NCI-H1048 (cell line): Measurements from ENCODE around the gene ANKH.
A peak's percentile ranks its signal among the peaks of the same experiment; 100 is the strongest.
"Not testable (repeated sequence)": the region's sequence is repeated elsewhere in the genome, so short reads cannot be mapped to it uniquely, and the experiment has no call there.

Experiments
- DNase-seq: peaks from one replicate; lab custom pipeline; 2025; lab: John Stamatoyannopoulos, UW

Gene ANKH

GRCh38 chr5:14871214-14872069 is at the start of gene ANKH:
Gene ANKH (minus strand): TSS chr5:14871778. CDS start chr5:14871447, 331 bp downstream.
- peak; percentile 65 for DNase-seq

DNA sequence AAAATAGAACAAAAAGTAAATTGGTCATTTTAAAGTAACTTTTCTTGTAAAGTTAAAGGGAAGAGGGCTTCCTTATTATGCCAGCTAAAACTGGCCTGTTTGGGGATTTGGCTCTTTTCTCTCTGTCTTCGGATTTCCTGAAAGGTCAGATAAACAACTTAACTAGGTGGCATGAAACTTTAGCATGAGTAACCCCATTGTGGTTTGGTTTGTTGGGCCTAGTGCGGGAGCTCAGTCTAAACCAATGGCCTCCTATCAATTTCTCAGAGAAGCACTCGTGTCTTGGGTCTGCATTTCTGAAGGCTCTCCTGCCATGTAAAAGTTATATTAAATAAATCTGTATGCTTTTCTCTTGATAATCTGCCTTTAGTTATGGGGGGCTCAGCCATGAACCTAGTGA is 48.5 kb upstream of the ANKH start:
- DNase-seq = no peak

- DNase-seq = not testable (repeated sequence)
These were observed 47.5 kb upstream of the ANKH start for GRCh38 chr5:14919106-14919505.

DNA sequence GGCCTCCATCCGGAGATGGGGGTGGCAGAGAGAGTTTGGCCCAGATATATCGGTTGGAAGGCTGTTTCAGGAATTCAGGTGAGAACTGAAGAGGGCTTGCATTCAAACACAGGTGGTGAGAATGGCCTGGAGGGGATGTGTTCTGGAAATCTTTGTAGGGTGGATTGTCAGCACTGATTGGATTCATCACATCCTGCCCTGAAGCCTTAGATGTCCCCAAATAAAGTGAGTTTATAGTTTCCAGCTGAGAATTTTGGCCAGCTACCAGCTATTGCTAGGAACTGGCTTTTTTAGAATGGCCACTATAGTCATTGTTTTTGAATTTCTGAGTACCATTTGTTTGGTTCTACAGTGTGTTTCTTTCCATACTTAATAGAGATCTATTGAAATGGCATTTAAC is 46.1 kb upstream of the ANKH start:
- no peak for DNase-seq

DNA sequence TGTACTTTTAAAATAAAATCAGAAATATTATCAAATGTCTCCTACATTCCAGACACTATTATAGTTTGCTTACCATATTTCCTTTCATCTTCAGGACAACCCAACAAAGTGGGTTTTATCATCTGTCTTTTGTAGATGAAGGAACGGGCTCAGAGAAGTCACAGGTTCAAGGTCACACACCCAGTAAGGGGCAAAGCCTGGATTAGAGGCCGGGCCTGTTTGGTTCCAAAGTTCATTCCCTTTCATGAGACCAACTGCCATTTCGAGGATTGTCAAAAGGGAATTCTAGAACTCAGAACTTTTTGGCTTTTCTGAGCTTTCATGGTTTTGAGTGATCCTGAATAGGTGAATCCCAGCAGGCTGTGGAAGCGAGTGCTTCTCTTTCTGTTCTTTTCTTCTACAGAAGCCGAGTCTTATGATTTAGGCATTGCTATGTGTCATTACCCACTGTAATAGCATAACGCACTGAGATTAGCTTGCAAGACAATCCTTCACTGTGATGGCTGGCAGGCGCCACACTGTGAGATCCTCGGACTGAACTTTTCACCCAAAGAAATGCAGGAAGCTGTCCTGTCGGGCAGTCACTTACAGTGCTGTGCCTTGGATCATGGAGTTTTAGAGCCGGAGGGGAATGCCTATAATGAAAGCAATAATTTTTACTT is 43.8 kb upstream of the ANKH start:
- DNase-seq = no peak

GRCh38 chr5:14914623-14915260 is 43.2 kb upstream of the ANKH start:
- no peak for DNase-seq

- DNase-seq = no peak
These were observed 42.6 kb upstream of the ANKH start for GRCh38 chr5:14914193-14914592.

DNA sequence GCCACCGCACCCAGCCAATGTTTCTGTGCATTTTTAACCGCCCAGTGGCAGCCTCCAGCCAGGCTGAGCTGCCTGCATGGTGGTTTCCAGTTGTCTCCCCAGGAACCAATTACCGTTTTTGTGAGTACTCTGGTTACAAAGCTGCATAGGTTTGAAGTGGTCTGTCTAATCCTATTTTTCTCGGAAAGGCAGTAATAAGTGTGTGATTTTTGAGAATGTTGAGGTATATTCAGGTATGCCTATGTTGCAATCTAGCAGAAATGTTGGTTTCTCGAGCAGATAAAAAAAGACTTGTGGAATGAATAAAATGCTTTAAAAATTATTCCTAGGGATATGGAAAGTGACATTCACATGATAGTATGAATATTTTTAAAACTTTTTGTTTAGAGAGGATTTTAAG is 41.5 kb upstream of the ANKH start:
- no peak for DNase-seq

DNA sequence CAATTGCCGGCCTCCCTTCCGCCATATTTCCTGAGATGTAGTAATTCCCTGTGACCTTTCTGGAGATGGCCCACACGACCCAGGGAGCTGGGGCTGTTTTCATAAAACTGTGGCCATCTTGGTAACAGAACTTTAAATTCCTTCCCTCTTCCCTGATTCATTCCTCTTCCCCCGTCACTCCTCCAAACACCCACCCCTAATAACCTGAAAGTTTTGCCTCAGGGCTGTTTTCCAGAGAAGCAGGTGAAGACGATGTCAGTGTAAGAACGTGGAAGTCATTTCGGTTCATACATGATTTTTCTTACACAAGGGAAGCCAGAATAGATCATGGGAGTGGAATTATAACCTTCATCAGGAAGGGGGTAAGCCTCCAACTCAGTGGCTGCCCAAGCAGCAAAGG is 40.6 kb upstream of the ANKH start:
- DNase-seq = no peak

- DNase-seq = no peak
These were observed 37.8 kb upstream of the ANKH start for GRCh38 chr5:14909369-14909768.

DNA sequence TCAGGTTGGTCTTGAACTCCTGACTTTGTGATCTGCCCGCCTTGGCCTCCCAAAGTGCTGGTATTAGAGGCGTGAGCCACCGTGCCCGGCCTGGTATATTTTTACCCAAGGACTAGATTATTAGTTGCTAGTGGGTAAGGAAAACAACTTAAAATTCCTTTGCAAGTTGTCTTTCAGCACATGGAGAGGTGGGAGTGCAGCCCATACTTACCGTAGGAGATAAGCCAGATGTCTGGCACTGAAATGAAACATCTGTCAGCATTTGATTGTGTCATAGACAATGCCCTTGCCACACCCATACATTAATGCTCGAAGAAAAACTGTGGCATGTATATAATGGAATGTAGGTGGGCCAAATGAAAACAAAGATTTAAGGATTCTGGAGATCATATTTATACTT is 36.6 kb upstream of the ANKH start:
- no peak for DNase-seq

DNA sequence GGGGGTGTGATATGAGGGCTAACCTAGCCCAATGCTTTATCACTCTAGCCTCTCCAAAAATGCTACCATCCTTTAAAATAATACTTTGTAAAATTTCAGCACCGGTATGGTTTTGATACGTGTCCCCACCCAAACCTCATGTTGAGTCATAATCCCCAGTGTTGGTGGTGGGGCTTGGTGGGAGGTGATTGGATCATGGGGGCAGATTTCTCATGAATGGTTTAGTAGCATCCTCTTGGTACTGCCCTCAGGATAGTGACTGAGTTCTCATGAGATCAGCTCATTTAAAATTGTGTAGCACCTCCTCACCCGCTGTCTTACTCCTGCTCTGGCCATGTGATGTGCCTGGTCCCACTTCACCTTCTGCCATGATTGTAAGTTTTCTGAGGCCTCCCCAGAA is 35.0 kb upstream of the ANKH start:
- DNase-seq = no peak

DNA sequence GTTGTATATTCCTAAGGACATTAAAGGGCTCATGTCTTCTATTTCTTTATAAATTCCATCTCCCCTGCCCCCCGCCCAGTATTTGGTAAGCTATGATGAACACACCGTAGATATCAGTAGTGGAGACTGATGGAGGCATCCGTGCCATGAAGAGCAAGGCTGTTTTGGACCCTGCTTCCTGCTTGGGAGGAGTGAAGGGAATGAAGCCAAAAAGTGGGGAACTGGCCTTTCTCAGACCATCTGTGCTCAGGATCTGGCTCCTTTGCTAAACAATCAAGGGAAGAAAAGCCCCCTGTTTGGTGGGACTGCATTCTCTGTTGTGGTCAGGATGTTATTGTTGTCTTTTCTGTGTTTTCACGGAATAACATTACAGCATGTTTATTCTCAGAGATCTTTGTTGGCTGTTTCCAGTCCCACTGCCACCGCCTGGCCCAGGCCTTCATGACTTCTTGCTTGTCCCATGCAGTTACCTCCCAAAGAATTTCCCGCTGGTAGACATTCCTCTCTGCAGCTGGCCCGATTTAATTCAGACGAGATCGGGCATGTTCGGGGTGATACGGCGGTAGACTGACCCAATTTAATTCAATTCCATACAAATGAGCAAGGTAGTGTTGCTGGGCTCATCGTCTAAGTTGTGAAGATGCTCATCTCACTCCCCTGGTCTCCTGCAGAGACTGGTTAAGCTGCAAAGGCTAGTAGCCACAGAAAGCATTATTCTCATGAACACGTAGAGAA is 31.4 kb upstream of the ANKH start:
- DNase-seq = no peak

- no peak for DNase-seq
These were observed 30.0 kb upstream of the ANKH start for GRCh38 chr5:14901462-14902051.

DNA sequence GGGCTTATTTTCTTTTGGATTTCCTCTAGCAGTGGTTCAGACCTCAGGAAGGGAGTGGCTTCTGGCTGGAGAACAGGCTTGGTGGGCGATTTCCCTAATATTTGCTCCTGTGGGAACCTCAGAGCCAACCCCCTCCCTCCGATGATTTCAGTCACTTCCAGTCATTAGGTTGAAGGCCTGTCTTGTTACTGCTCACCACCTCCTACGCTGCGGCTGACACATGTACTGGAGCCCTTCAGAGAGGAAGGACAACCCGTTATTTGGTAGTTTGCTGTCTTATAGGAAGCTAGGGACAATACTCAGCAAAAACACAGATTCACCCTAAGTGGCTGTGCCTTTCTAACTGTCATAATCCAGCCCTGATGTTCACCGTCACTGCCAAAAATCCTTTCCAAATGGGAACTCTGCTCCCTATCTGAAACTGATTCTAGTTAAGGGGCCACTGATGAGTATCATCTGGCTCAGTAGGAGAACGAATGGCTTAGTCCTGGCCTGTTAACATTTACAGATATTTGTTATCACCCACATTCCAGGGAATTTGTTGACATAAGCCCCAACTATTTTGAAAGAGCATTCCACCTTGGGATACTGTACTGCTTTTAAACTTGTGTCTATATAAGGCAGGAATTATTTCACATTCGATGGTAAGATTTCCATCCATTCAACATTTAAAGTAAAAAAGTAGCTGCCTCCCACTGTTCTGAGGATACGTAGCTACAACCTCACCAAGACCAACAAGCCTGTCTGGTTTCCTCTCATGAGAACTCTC is 29.3 kb upstream of the ANKH start:
- no peak for DNase-seq

- DNase-seq = no peak
These were observed 24.6 kb upstream of the ANKH start for GRCh38 chr5:14896131-14896530.

DNA sequence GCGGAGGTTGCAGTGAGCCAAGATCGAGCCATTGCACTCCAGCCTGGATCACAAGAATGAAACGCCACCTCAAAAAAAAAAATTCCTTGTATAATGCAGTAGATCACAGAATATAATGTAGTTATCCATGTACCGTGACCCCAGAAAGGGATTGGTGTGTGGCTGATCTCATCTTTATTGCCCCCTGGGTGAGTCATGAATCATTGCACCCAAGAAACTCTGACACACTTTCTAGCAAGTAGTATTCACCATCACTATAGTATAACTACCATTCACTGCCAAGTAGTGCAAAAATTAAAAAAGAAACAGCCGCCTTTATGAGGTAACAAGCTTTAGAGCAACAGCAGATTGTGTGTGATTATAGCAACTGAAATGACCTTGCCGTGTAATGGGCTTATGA is 23.7 kb upstream of the ANKH start:
- no peak for DNase-seq

DNA sequence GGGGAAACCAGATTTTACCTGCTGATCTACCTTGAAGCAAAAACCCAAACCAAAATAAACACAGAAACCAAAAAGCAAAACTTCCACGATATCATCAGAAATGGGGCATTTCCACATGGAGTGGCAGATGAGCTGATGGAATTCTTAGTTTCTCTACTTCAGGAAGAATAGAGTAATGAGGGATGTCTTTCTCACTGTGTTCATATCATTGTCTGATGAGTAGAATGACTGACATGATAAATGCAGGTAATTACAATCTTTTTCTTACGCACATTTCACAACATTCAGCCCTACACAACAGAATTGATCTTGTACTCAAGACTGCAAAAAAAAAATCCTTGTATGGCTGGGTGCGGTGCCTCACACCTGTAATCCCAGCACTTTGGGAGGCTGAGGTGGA is 23.2 kb upstream of the ANKH start:
- no peak for DNase-seq

GRCh38 chr5:14893381-14893780 is 21.8 kb upstream of the ANKH start:
- no peak for DNase-seq

DNA sequence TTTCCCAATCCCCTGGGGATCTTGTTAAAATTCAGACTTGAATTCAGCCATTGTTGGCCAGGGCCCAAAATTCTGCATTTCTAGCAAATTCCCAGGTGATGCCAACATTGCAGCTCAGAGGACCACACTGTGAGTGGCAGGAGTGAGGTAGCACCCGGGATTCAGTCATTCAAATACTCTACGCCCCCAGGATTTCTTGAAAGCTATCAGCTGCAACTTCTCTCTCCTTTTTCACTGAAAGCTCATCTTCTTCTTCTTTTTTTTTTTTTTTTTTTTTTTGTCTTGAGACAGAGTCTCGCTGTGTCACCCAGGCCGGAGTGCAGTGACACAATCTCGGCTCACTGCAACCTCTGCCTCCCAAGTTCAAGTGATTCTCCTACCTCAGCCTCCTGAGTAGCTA is 19.3 kb upstream of the ANKH start:
- no peak for DNase-seq

- no peak for DNase-seq
These were observed 12.6 kb upstream of the ANKH start for GRCh38 chr5:14884062-14884612.
